K562 (cell line): Measurements from ENCODE around the gene FRK. TPM values are rescaled to one million over a fixed set of nuclear protein-coding genes. Genes with fewer than 3 reads are reported as not detected.

ENCODE experiments used
- E2F4 ChIP-seq: sonication (generic); formaldehyde crosslinking; IDR thresholded peaks from 2 replicates; pipeline ENCODE4 v1.8.0; 2022; ENCODE audit warnings: mild to moderate bottlenecking, low read depth, missing genetic modification reagents
- ERF ChIP-seq: fragments of 450-650 bp; formaldehyde crosslinking; IDR thresholded peaks from 2 replicates; pipeline ENCODE4 v1.4.0; 2020; ENCODE audit warnings: mild to moderate bottlenecking, mixed read lengths
- ESRRB ChIP-seq: fragments of 250-450 bp; sonication (Bioruptor Pico); IDR thresholded peaks from 2 replicates; pipeline ENCODE4 v1.5.0; 2020; ENCODE audit warnings: mild to moderate bottlenecking, moderate library complexity, borderline replicate concordance
- FOSL1 ChIP-seq: fragments of 200-800 bp; sonication (Bioruptor generic); conservative IDR thresholded peaks from 2 replicates; pipeline ENCODE4 v1.6.1; 2016; ENCODE audit warnings: missing genetic modification characterization, missing compliant biosample characterization
- GTF2F1 ChIP-seq: IDR thresholded peaks from 2 replicates; pipeline ENCODE4 v1.6.1; 2011; ENCODE audit warnings: low read depth, low read length, improper control_type of control experiment
- MYC ChIP-seq, 2 experiments: fragments of 250-450 bp in 1 of 2; sonication (Bioruptor Pico) in 1 of 2; IDR thresholded peaks; 2 replicates each; pipeline versions ENCODE4 v1.5.1 to v1.6.1; 2012 to 2021; ENCODE audit warnings: low read depth in 2 of 2, borderline replicate concordance in 1 of 2, improper control_type of control experiment in 1 of 2, low read length in 1 of 2, mild to moderate bottlenecking in 1 of 2, moderate library complexity in 1 of 2
- PHB ChIP-seq: fragments of 250-450 bp; sonication (Bioruptor Pico); IDR thresholded peaks from 2 replicates; pipeline ENCODE4 v1.5.0; 2021
- RERE ChIP-seq: sonication (generic); formaldehyde crosslinking; IDR thresholded peaks from 2 replicates; pipeline ENCODE4 v1.8.0; 2023; ENCODE audit warnings: missing genetic modification reagents, mild to moderate bottlenecking, borderline replicate concordance
- SP2 ChIP-seq: IDR thresholded peaks from 2 replicates; pipeline ENCODE4 v1.6.1; 2011; ENCODE audit warnings: mild to moderate bottlenecking, low read depth, low read length, moderate library complexity; ENCODE audit not compliant: poor library complexity, severe bottlenecking; ENCODE audit errors: extremely low read depth
- THRA ChIP-seq: fragments of 450-650 bp; IDR thresholded peaks from 2 replicates; pipeline ENCODE4 v1.6.1; 2017; ENCODE audit warnings: mild to moderate bottlenecking, moderate library complexity
- TRIM24 ChIP-seq, 2 experiments: fragments of 450-650 bp; IDR thresholded peaks; 2 replicates each; pipeline ENCODE4 v1.6.1; 2016
- ZFX ChIP-seq: sonication (generic); formaldehyde crosslinking; IDR thresholded peaks from 2 replicates; pipeline ENCODE4 v1.8.0; 2022; ENCODE audit warnings: mild to moderate bottlenecking, missing genetic modification reagents, moderate library complexity
- ZNF324 ChIP-seq: fragments of 250-450 bp; sonication (Bioruptor Pico); IDR thresholded peaks from 2 replicates; pipeline ENCODE4 v1.4.0; 2020; ENCODE audit warnings: mild to moderate bottlenecking
- ZNF609 ChIP-seq: sonication (generic); formaldehyde crosslinking; IDR thresholded peaks from 2 replicates; pipeline ENCODE4 v1.8.1; 2023; ENCODE audit warnings: missing genetic modification reagents, mild to moderate bottlenecking, borderline replicate concordance
- ZNF75A ChIP-seq: fragments of 450-650 bp; formaldehyde crosslinking; IDR thresholded peaks from 2 replicates; pipeline ENCODE4 v1.4.0; 2020; ENCODE audit warnings: mild to moderate bottlenecking
- polyA plus RNA-seq, 8 experiments: library from polyadenylated mRNA; depleted of rRNA in 4 of 8; stranded (reverse) in 5 of 8; unstranded in 3 of 8; fragments of >200 nt; fragmentation: Nextera tagmentation in 2 of 8; fragmentation: Illumina TruSeq in 1 of 8; extraction: Ambion mirVana in 2 of 8; extraction: Trizol in 1 of 8; gene quantifications; 2 replicates each; pipeline versions ENCODE4 v1.2.1 to v1.2.3, GENCODE V29; 2011 to 2014; ENCODE audit warnings: inconsistent platforms in 1 of 8, missing spikeins in 1 of 8
- total RNA-seq, 7 experiments: library from RNA; depleted of rRNA in 6 of 7; stranded (reverse); fragments of >200 nt in 6 of 7; fragmentation: Illumina TruSeq in 2 of 7; extraction: Trizol in 2 of 7; gene quantifications; 2 replicates each; pipeline versions ENCODE4 v1.2.1 to v1.2.3, GENCODE V29; 2011 to 2021; ENCODE audit warnings: low replicate concordance in 1 of 7

FRK gene
- total and polyA plus RNA-seq, 9 of the 15 experiments (the other 6 are each of a cell fraction or from before 2014, with no cell fraction given), result 0.01 to 0.29 (median 0.09) TPM

DNA sequence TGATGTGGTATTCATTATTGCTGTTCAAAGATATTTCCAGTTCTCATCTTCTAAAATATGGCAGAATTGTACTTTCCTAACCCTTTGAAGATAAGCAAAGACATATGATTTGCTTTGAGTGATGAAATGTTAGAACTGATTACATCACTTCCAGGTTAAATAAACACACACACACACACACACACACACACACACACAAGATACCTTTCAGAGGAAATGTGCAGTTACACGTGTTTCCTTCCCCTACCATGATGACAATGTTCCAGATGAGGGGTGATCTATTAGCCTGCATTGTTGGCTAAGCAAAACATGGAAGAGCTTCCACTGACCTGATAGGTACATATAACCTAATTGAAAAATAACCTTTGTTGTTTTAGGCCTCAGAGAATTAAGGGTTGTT is 11.7 kb upstream of the FRK start (continued):
- TF ChIP-seq PHB (CRISPR knock-in tag), result no peak
- no peak for TF ChIP-seq ZNF609 (CRISPR knock-in tag)
- peak; percentile 49 to 76; a peak in 2 of 4 replicates for TF ChIP-seq TRIM24 (IDR thresholded peaks at IDR 0.05)
- TF ChIP-seq THRA, result no peak
- TF ChIP-seq ZNF75A, result peak; percentile 33; the same call in 1 of the 2 replicates
- TF ChIP-seq ESRRB, result no peak
- 0 out of 2 replicates have a peak, but pooled peaks have one; percentile 21 for TF ChIP-seq ERF (CRISPR knock-in tag)
- no peak for TF ChIP-seq ZNF324 (CRISPR knock-in tag)
- TF ChIP-seq ZFX (CRISPR knock-in tag), result no peak
- TF ChIP-seq SP2, result no peak
- TF ChIP-seq FOSL1 (tag), result no peak
- TF ChIP-seq E2F4 (CRISPR knock-in tag), result no peak
- TF ChIP-seq GTF2F1, result no peak
- peak; percentile 66 for TF ChIP-seq MYC (IDR thresholded peaks at IDR 0.05; ENCODE audit: low read depth, low read length)
- no peak for TF ChIP-seq MYC (CRISPR knock-in tag; IDR thresholded peaks at IDR 0.05; ENCODE audit: borderline replicate concordance, low read depth)
- no peak for TF ChIP-seq RERE (CRISPR knock-in tag)
